ENCODE measurements around the gene IL32.

IL32 gene

DNA sequence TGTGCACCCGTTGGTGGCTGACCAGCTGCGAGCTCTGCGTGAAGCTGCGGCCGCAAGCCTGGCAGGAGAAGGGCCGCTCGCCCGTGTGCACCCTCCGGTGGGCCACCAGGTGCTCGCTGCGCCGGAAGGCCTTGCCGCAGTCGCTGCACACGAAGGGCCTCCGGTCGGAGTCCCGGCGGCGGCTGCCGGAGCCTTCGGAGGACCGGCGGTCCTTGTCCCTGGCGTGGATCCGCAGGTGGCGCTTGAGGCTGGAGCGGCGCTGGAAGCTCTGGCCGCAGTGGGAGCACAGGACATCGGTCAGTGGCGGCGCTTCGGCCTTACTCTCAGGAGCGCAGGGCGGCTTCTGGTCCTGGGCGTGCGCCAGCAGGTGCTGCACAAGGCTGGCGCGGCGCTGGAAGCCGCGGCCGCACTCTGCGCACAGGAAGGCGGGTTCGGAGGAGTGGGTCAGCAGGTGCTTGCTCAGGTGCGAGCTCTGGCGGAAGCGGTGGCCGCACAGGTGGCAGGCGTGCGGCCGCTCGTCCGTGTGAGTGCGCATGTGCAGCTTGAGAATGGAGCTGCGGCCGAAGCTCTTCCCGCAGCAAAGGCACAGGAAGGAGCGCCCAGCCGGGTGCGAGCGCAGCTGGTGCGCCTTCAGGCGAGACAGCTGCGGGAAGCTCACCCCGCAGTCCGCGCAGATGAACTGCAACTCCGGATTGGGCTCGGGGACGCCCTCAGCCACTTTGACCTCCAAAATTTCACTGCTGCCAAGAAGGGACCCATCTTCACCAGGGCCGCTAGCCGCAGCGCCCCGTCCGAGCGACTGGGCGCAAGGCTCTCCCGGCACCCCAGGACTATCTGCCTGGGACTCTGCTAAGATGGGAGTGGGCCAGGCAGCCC, 24.5 kb downstream of the IL32 start:
- no peak for DNase-seq (ENCODE audit: low read depth)

DNA sequence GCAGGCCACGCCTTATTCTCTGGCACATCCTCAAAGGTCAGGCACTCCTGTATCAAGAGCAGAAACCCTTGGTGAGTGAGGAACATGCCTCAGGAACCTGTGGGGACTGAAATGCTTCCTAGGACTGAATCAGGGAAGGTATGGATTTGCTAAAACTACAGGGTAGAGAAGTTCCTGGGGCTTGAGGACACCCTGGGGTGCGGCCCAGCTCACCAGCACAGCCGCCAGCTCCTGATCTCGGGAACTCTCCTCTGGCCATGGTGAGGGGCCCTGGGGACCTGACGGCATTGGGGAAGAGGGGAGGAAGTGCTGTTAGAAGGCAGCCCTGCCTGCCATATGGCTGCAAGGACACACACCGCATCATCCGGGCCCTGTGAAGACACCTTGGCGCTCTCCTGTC, 26.1 kb downstream of the IL32 start:
- no peak for DNase-seq (ENCODE audit: low read depth)

DNA sequence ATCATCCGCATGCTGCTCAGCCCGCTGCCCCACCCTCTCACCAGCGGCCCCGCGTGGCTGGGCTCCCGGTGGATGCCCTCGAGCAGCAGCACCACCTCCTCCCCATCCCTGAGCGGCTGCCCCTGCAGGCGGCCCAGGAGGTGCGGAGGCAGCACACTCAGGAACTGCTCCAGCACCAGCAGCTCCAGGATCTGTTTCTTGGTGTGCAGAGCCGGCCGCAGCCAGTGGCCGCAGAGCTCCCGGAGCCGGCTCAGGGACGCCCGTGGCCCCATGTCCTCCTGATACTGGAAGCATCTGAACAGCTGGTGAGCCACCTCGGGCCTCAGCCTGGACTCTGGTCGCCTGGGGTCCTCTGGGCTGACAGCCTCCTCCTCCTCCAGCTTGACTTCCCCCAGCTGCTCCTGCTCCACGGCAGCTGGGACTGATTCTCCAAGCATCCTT, 27.1 kb downstream of the IL32 start:
- DNase-seq (ENCODE audit: low read depth): no peak

DNA sequence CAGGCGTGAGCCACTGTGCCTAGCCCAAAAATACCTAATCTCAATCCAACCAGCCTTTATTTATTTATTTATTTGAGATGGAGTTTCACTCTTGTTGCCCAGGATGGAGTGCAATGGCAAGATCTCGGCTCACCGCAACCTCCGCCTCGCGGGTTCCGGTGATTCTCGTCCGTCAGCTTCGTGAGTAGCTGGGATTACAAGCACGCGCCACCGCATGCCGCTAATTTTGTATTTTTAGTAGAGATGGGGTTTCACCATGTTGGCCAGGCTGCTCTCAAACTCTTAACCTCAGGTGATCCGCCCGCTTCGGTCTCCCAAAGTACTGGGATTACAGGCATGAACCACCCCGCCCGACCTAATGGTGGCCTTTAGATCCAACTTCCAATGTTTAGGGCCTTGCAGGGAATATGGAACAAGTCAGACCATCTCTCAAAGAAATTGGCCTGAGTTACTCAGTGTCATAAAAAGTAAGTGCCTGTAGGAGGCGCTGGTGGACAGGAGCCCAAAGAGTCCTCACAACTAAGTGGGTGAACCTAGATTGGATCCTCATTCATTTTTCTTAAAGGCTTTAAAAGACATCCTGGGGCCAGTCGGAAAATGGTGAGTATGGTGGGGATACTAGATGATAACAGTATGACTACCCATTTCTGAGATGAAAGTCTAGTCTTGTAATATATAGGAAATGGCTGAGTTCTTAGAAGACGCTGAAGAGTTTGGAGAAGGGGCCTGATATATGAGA, 29.0 kb downstream of the IL32 start:
- peak; percentile 12 for DNase-seq (ENCODE audit: low read depth)

DNA sequence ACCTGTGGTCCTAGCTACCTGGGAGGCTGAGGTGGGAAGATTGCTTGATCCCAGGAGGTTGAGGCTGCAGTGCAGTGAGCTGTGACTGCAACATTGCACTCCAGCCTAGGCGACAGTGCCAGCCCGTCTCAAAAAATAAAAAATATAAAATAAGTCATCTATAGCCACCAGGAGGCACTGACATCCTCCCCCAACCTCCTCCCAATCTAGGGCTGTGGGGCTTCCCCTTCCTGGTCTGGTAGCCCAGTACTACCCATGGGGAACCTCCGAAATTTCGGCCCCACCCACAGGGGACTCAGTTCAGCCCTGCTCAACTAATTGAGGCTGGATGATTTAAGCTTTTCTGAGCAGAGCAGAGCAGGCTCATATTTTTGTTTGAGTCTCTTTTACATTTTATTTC, 30.4 kb downstream of the IL32 start:
- DNase-seq (ENCODE audit: low read depth): no peak

DNA sequence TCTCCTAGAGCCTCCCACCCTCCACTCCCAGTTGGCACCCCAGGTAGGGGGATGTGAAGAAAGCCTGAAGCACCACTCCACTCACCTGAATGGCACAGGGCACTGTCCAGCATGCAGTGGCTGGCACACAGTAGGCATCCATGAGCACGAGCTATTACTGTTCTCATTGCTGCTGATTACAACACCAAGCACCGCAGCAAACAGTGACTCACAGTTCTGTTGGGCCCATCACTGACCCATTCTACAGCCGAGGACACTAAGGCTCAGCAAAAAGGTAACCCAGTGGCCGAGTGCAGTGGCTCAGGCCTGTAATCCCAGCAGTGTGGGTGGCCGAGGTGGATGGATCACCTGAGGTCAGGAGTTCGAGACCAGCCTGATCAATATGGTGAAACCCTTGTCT, 30.9 kb downstream of the IL32 start:
- DNase-seq (ENCODE audit: low read depth): no peak

DNA sequence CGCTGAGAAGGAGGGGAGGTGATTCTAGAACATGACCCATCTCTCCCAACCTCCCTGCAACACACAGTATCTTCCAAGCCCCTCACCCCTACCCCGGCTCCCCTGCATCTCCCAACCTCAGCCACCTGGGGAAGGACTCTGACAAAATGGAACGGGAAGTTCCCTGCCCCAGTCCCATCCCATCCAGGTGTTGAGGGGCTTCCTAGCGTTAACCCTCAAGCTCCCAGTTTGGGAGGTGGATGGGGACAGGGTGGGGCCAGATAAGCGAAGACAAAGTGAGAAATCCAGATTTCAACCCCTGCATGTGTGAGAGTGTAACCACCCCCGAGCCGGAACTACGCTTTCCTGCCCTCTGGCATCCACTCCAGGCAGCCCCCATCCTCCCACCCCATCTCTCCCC, 31.8 kb downstream of the IL32 start:
- no peak for DNase-seq (ENCODE audit: low read depth)

DNA sequence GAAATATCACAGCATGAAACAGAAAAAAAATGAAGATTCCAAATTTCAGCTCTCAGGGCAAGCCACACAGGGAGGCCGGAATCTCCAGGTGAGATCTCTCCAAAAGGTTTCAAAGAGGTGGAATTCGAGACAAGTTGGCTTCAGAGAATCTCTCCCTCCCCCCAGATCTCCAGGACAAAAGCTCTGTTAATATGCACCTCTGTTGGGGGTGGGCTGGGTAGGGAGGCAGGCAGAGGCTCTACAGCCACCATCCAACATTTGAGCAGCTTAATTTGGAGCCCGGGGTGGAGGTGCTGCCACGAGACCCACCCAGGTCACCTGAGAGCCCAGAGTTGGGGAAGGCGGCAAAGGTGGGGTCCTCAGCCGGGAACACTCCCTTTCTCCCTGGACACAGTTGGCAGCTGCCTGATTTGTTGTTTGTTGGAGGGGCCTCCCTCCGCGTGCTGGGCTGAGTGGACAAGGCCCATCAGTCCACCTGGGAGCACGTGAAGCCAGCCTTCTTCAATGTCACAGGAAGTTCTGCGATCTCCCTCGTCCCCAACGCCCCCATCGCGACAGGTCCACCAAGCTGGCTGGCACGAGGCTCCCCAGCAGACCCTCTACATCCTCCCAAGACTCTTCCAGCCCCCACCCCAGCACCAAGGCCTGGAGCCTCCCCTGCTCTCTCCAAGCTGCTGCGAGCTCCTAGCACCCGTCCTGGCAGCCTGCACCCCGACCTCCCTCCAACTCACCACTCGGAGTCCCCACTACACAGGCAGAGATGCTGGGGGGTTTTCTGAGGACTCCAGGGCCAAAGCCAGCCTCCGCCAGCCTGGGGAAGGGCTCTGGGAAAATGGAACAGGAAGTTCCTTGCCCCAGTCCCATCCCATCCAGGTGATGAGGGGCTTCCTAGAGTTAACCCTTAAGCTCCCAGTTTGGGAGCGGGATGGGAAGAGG, 33.3 kb downstream of the IL32 start, which contains the start of gene ZSCAN10:
ZSCAN10 (minus strand) TSS at position 836 of the 936 bp plus-strand sequence. CDS start 6,357 bp downstream, outside the sequence.
- DNase-seq (ENCODE audit: low read depth): no peak

DNA sequence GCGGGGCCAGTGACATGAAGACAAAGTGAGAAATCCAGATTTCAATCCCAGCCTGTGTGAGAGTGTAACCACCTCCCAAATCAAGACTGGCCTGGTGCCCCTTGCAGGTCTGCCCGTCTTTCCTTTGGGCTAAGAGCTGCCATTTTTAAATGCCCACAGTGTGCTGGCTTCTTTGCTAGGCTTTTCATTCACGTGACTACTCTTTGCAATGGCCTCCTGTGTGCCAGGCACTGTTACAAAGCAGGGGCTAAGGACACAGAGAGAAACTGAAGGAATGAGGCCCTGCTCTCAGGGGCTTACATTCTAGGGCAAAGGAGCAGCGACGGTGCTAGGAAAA, 33.9 kb downstream of the IL32 start:
- DNase-seq (ENCODE audit: low read depth): no peak

DNA sequence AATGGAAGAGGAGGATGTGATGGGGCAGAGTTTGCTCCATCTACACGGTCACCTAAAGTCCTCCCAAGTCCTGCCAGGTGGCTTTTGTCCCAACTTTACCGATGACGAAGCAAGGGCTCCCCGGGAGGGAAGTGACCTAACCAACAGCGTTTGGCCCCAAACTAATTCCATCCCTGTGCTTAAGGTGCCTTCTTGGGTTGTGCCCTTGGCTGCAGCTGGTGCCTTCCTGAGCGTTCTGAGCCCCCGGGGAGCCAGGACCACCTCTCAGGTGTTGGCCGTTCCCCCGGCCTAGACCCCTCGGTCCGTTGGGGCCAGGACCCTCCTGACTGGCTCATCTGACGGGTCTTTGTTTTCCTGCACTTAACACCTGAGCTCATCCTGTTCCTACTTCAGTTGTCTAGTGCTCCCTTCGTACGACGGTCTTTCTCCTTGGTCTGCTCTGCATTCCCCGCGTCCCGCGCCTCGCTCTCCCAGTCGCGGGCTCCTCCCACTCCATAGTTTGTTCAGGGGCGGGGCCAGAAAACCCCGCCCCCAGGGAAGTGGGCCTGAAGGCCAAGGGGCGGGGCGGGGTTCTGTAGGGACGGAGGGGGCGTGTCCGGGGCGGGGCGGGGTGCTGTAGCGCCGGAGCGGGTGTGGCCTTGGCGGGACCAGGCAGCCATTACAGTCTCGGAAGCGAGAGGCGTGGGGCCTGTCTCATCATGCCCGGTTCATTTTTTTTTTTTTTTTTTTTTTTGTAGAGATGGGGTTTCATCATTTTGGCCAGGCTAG, 34.5 kb downstream of the IL32 start:
- DNase-seq (ENCODE audit: low read depth): peak; percentile 82

DNA sequence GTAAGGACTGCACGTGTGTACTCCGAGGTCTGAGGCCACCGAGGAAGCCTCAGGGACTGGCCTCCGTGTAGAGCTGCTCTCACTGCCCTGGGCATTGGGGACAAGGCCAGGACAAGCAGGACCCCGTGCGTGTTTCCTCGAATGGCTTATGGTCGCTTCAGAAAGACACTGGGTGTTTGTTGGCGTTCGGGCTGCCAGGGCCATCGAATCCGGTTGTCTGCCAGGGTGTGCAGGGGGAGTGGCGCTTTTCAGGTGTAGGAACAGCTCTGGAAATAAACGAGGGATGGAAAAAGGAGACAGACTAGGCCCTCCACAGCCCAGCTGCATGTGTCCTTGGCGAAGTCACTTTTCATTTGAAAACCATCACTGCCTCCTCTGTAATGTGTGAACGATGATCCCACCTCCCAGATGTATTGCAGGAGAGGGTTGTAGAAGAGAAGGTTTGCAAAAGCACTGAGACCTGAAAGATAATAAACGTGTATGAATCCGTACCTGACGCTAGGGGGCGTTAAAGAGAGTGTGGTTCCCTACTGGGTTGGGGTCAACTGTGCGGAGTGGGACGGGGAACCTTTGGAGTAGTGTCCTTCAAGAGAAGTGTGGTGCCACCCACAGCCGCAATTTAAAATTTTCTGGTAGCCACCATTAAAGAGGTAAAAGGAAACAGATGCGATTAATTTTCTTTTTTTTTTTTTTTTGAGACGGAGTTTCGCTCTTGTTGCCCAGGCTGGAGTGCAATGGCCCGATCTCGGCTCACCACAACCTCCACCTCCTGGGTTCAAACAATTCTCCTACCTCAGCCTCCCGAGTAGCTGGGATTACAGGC, 35.8 kb downstream of the IL32 start:
- no peak for DNase-seq (ENCODE audit: low read depth)

DNA sequence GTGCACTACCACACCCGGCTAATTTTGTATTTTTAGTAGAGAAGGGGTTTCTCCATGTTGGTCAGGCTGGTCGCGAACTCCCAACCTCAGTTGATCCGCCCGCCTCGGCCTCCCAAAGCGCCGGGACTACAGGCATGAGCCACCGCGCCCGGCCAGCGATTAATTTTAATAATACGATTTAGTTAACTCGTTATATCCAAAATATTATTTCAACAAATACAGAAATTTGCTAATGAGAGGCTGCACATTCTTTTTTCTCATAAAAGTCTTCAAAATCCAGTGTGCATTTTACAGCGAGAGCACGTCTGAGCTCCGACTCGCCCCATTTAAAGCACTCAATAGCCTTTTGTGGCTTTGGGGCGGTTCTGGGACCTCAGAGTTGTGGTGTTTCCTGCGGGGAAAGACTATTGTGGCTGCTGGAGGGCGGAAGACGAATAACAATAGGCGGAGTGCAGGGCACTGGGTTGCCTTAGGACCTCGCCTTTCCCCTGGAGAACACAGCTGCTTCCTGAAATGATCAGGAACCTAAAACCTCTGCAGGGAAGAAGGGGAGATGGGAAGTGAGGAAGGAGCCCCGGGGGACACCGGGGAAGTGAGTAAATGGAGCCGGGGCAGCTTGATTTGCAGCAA, 36.5 kb downstream of the IL32 start:
- DNase-seq (ENCODE audit: low read depth): no peak

DNA sequence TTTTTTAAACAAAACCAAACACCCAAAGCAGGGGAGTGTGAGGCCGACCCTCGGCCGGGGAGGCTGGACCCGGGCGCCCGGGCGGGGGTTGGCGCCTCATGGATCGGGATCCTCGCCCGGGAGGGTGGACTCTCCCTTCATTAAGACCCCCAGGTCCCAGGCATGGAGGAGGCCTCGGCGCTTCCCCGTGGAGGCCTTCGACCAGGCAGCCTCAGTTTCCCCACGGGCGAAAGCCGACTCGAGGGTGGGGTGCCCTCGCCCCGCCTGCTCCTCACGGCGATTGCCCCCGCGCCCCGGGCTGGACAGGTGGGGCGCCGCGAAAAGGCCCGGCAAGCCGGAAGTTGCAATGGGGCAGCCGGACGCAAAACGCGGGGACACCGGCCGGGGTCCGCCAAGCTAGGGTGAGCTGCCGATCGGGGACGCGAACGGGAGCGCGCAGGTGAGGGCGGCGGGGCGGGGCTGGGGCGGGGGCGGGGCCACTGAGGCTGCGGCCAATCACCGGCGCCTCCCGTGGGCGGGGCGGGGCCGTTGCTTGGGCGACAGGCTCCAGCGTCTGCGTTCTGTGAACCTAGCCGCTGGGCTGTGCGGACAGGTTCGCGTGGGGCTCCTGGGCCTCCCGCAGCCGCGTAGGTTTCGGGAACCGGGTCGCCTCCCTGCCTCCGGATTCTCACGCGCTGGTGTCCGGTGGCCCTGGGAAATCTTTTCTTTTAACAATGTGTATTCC, 40.9 kb downstream of the IL32 start:
- DNase-seq (ENCODE audit: low read depth): peak; percentile 68

DNA sequence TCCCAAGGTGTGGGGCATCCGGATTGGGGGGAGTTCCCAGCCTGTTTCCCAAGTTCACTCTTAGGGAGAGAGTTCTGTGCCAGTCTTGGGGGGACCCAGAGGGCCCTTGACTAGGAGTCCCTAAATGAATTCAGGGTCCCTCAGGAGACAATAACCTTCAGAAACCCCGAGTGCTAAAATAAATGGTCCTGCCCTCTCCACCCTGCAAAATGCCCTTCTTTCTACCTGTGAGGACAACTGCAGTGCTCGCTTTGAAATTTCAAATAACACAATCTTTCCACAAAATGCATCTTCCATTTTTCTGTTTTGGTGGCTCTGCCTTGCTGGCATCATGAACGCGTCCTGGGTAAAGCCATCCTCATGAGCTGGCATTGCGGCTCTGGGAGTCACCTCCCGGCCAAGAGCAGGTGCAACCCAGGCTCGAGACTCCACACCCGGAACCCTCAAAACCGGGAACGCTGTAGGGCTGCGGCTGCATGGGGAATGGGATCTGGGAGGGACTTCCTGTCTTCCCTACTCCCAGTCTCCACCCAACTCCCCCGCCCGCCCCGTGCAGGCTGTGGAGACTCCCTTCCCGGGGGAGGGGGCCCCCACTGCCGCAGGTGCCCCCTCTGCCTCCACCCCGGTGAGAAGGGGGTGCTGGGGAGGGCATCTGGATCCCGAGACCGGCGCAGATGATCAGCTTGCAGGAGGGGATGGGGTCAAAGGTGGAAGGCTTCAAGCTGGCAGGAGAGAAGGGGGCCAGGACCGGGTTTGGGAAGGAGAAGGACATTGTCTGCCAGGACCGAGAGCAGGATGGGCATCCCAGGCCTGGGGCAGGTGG, 46.8 kb downstream of the IL32 start, which contains the start of gene ZNF205:
ZNF205 (plus strand) TSS at position 529 of the 823 bp plus-strand sequence. CDS start 845 bp downstream, outside the sequence.
- no peak for DNase-seq (ENCODE audit: low read depth)

DNA sequence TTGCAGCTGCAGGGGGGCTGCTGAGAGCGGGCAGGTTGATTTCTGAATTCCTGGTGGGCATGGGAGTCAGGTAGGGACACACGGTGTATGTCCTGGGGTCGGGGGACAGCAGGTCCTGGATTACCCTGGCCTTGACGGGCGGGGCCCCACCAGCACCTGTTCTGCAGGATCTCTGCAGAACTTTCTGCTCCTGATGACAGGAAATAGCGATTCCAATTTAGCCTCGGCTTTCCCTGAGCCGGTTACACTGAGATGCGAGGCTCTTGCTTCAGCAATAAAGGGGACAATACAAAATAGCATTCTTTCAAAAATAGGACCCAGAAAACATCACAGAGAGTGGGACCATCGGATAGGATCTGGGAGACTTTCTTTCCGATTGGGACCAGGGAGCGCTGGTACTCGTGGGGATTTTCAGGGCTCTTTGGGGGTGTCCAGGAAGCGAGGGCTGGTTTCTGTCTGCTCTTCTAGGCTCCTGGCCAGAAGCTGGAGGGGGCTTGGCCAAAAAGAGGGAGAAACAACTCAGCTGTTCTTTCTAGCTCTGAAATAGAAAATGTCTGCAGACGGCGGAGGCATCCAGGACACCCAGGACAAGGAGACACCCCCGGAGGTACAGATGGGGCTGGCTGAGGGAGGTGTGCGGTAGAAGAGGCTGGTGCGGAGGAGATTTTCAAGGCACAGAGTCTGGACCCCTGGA, 47.6 kb downstream of the IL32 start:
- no peak for DNase-seq (ENCODE audit: low read depth)

DNA sequence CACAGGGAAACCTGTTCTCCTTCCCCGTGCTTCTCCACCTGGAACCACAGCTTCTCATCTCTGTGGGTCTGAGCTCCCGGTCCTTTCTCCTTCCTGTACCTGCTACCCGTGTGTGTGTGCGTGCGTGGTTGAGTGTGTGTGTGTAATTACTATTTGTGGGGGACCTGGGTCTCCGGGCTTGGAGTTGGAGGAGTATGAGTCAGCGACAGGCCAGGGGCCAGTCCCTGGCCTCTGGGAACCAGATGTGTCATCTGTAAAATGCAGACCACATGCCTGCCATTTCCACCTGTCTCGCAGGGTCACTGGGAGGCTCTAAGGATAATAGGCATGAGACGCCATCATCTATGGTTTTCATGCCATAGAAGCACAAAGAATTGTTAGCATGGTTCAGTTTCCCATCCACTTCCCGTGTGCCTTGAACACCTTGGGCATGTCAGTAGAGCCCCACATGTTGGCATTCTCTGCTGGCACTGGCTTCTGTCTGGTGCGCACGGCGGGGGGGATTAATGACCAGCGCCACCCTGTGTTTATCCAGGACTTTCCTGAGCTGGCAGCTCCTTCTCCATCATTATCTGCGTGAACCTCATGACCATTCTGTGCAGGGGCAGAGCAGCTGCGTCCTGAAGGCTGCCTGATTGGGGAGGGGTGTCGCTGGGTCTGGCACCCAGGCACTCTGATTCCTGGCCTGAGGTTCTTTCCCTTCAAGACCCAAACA, 48.5 kb downstream of the IL32 start:
- DNase-seq (ENCODE audit: low read depth): no peak

DNA sequence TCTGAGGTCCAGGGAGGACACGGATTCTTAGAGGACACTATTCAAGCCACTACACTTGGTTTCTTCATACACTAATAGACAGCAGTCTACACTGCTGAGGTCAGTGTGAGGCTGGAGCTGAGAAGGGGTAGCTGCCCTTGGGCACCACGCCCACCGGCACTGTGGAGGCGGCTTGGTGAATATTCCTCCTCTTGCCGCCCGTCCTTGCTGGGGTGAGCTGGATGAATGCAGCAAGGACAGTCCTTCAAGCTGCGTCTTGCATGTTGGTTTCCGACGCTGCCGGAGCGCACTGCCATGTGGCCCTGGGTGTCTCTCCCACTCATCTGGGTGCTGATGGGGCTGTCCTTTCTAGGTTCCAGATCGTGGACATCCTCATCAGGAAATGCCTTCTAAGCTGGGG, 49.6 kb downstream of the IL32 start:
- DNase-seq (ENCODE audit: low read depth): no peak

All from fibroblast of the conjunctiva (primary cell).